Smooth muscle cell (in vitro differentiated cells): Measurements from ENCODE around the gene VSIG2. TPM values are rescaled to one million over a fixed set of nuclear protein-coding genes. Genes with fewer than 3 reads are reported as not detected.

Source experiments
- DNase-seq: peaks from one replicate; lab custom pipeline; 2025; ENCODE audit not compliant: unreplicated experiment; lab: John Stamatoyannopoulos, UW
- H2AFZ ChIP-seq: fragments of 200-600 bp; sonication (generic); 2 replicates; pipeline ENCODE4 v1.6.0; 2016; ENCODE audit warnings: antibody characterized with exemption, low read depth, mild to moderate bottlenecking
- H3F3A ChIP-seq: fragments of 200-600 bp; sonication (generic); 2 replicates; pipeline ENCODE4 v1.6.0; 2017; ENCODE audit warnings: antibody characterized with exemption, low read depth
- H3K27ac ChIP-seq: fragments of 200-600 bp; sonication (generic); 2 replicates; pipeline ENCODE4 v1.5.1; 2016; ENCODE audit warnings: low read depth, mild to moderate bottlenecking
- H3K27me3 ChIP-seq: fragments of 200-600 bp; sonication (generic); 2 replicates; pipeline ENCODE4 v1.6.1; 2016; ENCODE audit warnings: low read depth, mild to moderate bottlenecking
- H3K36me3 ChIP-seq: fragments of 200-600 bp; sonication (generic); 2 replicates; pipeline ENCODE4 v1.5.1; 2016; ENCODE audit warnings: low read depth
- H3K4me1 ChIP-seq: fragments of 200-600 bp; sonication (generic); 2 replicates; pipeline ENCODE4 v1.5.1; 2016; ENCODE audit warnings: low read depth
- H3K4me2 ChIP-seq: fragments of 200-600 bp; sonication (generic); 2 replicates; pipeline ENCODE4 v1.6.0; 2016; ENCODE audit warnings: mild to moderate bottlenecking
- H3K4me3 ChIP-seq: fragments of 200-600 bp; sonication (generic); 2 replicates; pipeline ENCODE4 v1.5.1; 2016; ENCODE audit warnings: mild to moderate bottlenecking
- H3K79me2 ChIP-seq: fragments of 200-600 bp; sonication (generic); 2 replicates; pipeline ENCODE4 v1.6.0; 2016; ENCODE audit warnings: low read depth, mild to moderate bottlenecking
- H3K9ac ChIP-seq: fragments of 200-600 bp; sonication (generic); 2 replicates; pipeline ENCODE4 v1.6.0; 2016; ENCODE audit warnings: low read depth
- H3K9me3 ChIP-seq: fragments of 200-600 bp; sonication (generic); replicated peaks from 2 replicates; pipeline ENCODE4 v1.5.1; 2016; ENCODE audit warnings: low read depth
- H4K20me1 ChIP-seq: fragments of 200-600 bp; sonication (generic); 2 replicates; pipeline ENCODE4 v1.6.0; 2016; ENCODE audit warnings: low read depth
- WGBS: methylation state at CpG from one replicate; pipeline ENCODE4 v1.1.7; 2016; ENCODE audit warnings: low lambda C conversion rate; 5-methylcytosine and 5-hydroxymethylcytosine counted together
- polyA plus RNA-seq: library from polyadenylated mRNA; unstranded; fragments of >200 nt; fragmentation: Nextera tagmentation; extraction: Ambion mirVana; gene quantifications from 2 replicates; pipeline ENCODE4 v1.2.1, GENCODE V29; 2016
- total RNA-seq: library from RNA; depleted of rRNA; stranded (reverse); fragments of >200 nt; gene quantifications from 2 replicates; pipeline ENCODE4 v1.2.3, GENCODE V29; 2014
- TF ChIP-seq, protein P1 (sequence below): fragments of 200-600 bp; sonication (generic); IDR thresholded peaks from 2 replicates; pipeline ENCODE4 v1.5.1; 2017; ENCODE audit warnings: borderline replicate concordance, mild to moderate bottlenecking, antibody characterized with exemption; ENCODE audit not compliant: insufficient read depth, poor library complexity, severe bottlenecking

Gene VSIG2
- total and polyA plus RNA-seq, 2 experiments from 2014 or later, result not detected

DNA sequence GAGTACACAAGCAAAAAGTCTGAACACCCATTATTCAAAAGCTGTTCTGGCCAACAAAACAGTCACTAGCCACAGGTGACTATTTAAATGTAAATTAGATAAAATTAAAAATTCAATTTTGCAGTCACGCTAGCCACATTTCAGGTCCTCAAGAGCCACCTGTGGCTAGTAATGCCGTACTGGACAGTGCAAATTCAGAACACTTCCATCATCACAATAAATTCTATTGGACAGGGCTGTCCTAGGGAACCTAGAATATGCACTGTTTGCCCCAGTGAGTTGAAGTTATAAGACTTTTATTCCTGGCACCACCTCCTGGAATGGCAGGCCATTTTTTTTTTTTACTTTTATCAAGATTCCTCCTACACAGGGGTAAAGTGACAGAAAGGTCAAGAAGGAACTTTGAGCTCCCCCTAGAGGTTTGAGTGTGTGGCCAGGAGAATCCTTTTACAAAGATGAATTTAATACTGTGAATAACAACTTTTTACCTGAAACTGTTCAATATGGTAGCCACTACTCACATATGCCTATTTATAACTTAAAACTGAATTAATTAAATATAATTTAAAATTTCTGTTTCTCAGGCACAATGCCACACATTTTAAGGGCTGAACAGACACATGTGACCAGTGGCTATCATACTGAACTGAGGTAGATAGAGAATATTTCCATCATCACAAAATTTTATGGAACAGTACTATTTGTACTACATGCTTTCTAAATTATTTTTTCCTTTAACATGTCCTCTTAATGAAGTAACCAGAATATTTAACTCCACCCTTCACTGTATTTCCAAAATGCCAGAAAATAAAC is 41.6 kb upstream of the VSIG2 start:
- Histone ChIP-seq H3K4me3 (no peak overlapping the region), H3K36me3 (no peaks in the 10 kb centered on the region), H3K9me3 (no peaks in the 10 kb centered on the region), H2AFZ (no peak overlapping the region), H3K4me2 (no peak overlapping the region), H3K79me2 (peaks cover 100% of the 10 kb centered on the region), H4K20me1 (peaks cover 99% of the 10 kb centered on the region), H3F3A (no peaks in the 10 kb centered on the region), H3K9ac (no peak overlapping the region), H3K4me1 (peaks cover 20% of the 10 kb centered on the region), H3K27me3 (no peaks in the 10 kb centered on the region), H3K27ac (no peak overlapping the region)
- WGBS, result 88% methylated on average over 2 of the region's 2 CpGs
- DNase-seq, result no peak
- TF ChIP-seq, protein P1, sequence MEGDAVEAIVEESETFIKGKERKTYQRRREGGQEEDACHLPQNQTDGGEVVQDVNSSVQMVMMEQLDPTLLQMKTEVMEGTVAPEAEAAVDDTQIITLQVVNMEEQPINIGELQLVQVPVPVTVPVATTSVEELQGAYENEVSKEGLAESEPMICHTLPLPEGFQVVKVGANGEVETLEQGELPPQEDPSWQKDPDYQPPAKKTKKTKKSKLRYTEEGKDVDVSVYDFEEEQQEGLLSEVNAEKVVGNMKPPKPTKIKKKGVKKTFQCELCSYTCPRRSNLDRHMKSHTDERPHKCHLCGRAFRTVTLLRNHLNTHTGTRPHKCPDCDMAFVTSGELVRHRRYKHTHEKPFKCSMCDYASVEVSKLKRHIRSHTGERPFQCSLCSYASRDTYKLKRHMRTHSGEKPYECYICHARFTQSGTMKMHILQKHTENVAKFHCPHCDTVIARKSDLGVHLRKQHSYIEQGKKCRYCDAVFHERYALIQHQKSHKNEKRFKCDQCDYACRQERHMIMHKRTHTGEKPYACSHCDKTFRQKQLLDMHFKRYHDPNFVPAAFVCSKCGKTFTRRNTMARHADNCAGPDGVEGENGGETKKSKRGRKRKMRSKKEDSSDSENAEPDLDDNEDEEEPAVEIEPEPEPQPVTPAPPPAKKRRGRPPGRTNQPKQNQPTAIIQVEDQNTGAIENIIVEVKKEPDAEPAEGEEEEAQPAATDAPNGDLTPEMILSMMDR, result peak; percentile 64

DNA sequence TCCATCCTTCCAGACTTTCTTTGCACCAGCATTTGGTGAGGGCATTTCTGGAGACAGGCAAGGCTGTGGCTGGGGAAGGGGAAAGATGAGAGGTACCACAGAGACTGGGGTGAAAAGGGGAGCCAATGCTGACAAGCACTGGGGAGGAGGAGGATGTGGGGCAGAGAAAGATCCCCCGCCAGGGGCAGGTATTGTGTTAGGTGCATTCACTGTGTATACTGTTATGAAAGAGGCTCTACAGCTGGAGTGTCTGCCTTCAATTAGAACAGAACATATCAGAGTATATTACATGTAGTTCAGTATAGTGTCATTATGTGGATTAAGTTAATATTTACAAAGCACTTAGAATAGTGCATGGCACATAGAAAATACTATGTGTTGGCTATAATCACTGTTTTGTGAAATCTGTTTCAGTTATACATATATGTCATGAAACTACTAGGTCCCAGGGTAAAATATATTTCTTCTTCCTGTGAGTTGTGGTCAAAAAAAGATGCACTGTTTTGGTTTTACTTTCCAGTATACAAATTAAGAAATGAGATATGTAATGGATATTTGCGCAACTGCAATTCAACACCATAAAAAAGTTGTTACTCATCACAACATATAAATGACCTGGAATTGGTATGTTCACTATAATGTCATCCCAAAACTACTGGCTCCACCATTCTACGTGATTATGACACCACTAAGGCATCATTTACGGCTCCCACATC is 39.7 kb upstream of the VSIG2 start:
- H3K27ac ChIP-seq, result no peak overlapping the region
- H3F3A ChIP-seq, result no peaks in the 10 kb centered on the region
- WGBS, result 95% methylated on average over 4 of the region's 4 CpGs
- peaks cover 9% of the 10 kb centered on the region for H3K4me1 ChIP-seq
- TF ChIP-seq, protein P1, result no peak
- no peaks in the 10 kb centered on the region for H3K27me3 ChIP-seq
- no peak overlapping the region for H3K4me2 ChIP-seq
- H3K4me3 ChIP-seq, result no peak overlapping the region
- H3K9me3 ChIP-seq, result no peaks in the 10 kb centered on the region
- no peak for DNase-seq
- peaks cover 100% of the 10 kb centered on the region for H3K79me2 ChIP-seq
- H4K20me1 ChIP-seq, result peaks cover 100% of the 10 kb centered on the region
- no peak overlapping the region for H3K9ac ChIP-seq
- no peak overlapping the region for H2AFZ ChIP-seq
- no peaks in the 10 kb centered on the region for H3K36me3 ChIP-seq

DNA sequence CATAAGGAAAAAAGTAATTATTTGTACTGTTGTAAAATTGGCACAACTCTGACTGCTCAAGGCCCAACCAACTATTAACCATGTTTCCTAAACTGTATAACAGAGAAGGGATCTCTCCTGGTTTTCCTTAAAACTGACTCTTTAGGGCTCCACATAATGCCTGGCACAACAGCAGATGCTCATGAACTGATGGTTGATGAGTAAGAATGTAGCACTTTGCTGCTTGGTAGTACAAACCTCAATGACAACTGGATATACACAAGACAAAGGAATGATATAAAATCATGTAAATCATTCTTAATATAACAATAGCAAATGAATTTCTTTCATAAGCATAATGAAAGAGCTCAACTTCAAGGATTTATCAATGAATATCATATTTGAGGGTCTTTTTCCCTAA is 36.5 kb upstream of the VSIG2 start:
- no peak for DNase-seq
- Histone ChIP-seq H3K4me2 (no peak overlapping the region), H3K79me2 (peaks cover 88% of the 10 kb centered on the region)

More for the DNA sequence above, 36.5 kb upstream of the VSIG2 start:
- H3K4me3 ChIP-seq, result no peak overlapping the region
- no peak overlapping the region for H3K9ac ChIP-seq
- no peaks in the 10 kb centered on the region for H3K9me3 ChIP-seq
- H3K4me1 ChIP-seq, result peaks cover 3% of the 10 kb centered on the region
- peaks cover 99% of the 10 kb centered on the region for H4K20me1 ChIP-seq
- H3K27ac ChIP-seq, result no peak overlapping the region
- H3F3A ChIP-seq, result no peaks in the 10 kb centered on the region
- no peaks in the 10 kb centered on the region for H3K27me3 ChIP-seq
- H2AFZ ChIP-seq, result no peak overlapping the region
- H3K36me3 ChIP-seq, result no peaks in the 10 kb centered on the region
- TF ChIP-seq, protein P1, result no peak
